Chondrocyte (in vitro differentiated cells): Measurements from ENCODE around the gene FAM171A1. TPM values are rescaled to one million over a fixed set of nuclear protein-coding genes. Genes with fewer than 3 reads are reported as not detected.

Experiments
- DNase-seq: peaks from one replicate; pipeline ENCODE4 v3.0.0; 2021; ENCODE audit warnings: mixed read lengths, low spot score
- H3K27ac Mint-ChIP-seq: one replicate; pipeline ENCODE4 v1.8.0; 2021; ENCODE audit warnings: mild to moderate bottlenecking, moderate library complexity, mixed read lengths; ENCODE audit not compliant: unreplicated experiment
- H3K27me3 Mint-ChIP-seq: 2 replicates; pipeline ENCODE4 v1.8.0; 2021; ENCODE audit warnings: low read depth, mixed read lengths
- H3K36me3 Mint-ChIP-seq: 2 replicates; pipeline ENCODE4 v1.8.0; 2021; ENCODE audit warnings: low read depth, mixed read lengths
- H3K4me1 Mint-ChIP-seq: 2 replicates; pipeline ENCODE4 v1.8.0; 2021; ENCODE audit warnings: low read depth, mild to moderate bottlenecking, mixed read lengths
- H3K4me3 Mint-ChIP-seq: one replicate; pipeline ENCODE4 v1.8.0; 2021; ENCODE audit warnings: mild to moderate bottlenecking, moderate library complexity, mixed read lengths; ENCODE audit not compliant: unreplicated experiment
- H3K9me3 Mint-ChIP-seq: 2 replicates; pipeline ENCODE4 v1.8.0; 2021; ENCODE audit warnings: low read depth, mixed read lengths
- total RNA-seq: library from RNA; stranded (reverse); gene quantifications from 3 replicates; pipeline ENCODE4 v1.2.1, GENCODE V29; 2021
- TF ChIP-seq, protein P1 (sequence below): fragments of 200-600 bp; sonication (generic); IDR thresholded peaks from 2 replicates; pipeline ENCODE4 v1.5.0; 2021; ENCODE audit warnings: antibody characterized with exemption, mild to moderate bottlenecking, moderate library complexity

Gene FAM171A1
- total RNA-seq, 1 donor from 2014 or later = 40.9 TPM

DNA sequence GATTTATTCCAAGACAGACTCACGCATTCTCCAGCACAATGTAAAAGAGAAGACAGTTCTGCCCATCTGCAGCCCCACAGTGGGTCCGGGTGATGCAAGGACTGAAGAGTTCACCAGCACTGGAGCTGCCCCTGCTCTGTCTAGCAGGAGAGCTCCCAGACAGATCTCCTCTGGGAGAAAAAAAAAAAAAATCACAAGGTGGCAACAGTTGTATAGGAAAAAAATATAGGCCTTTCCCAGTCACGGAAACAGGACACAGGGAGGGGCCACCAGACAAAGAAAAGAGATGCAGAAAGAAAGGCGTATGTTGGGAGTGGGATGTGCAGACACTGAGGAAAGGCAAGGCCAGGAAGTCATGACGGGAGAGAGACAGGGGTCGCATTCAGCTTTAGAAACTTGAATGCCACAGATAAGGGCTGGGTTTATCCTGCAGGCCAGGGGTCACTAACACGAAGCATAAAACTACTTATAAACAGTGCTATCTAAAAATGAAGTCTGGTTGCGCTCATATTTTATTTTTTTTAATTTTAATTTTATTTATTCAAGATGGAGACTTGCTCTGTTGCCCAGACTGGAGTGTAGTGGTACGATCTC, 54.1 kb downstream of the FAM171A1 start:
- Mint-ChIP-seq H3K4me1 (peaks cover 41% of the 10 kb centered on the region), H3K27me3 (no peaks in the 10 kb centered on the region), H3K4me3 (no peak overlapping the region), H3K36me3 (no peaks in the 10 kb centered on the region), H3K9me3 (no peaks in the 10 kb centered on the region), H3K27ac (no peak overlapping the region)
- no peak for DNase-seq
- TF ChIP-seq, protein P1, sequence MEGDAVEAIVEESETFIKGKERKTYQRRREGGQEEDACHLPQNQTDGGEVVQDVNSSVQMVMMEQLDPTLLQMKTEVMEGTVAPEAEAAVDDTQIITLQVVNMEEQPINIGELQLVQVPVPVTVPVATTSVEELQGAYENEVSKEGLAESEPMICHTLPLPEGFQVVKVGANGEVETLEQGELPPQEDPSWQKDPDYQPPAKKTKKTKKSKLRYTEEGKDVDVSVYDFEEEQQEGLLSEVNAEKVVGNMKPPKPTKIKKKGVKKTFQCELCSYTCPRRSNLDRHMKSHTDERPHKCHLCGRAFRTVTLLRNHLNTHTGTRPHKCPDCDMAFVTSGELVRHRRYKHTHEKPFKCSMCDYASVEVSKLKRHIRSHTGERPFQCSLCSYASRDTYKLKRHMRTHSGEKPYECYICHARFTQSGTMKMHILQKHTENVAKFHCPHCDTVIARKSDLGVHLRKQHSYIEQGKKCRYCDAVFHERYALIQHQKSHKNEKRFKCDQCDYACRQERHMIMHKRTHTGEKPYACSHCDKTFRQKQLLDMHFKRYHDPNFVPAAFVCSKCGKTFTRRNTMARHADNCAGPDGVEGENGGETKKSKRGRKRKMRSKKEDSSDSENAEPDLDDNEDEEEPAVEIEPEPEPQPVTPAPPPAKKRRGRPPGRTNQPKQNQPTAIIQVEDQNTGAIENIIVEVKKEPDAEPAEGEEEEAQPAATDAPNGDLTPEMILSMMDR = no peak

DNA sequence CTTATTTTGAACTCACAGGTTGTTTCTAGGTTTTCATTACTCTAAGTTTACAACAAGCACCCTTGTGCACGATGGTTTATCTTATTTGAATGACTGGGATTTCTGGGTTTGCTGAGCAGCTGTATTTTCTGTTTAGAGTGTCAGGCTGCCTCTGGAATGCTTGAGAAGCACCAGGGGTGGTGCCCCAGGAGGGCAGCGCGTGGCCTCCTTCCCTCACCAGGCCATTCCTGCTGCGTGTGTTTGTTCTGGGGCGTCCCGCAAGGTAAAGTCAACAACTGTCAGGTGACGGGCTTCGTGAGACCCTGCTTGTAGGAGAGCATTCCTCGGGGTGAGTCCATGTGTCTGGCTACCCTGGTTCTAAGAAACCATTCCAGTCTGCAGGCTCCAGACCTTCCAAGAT, 54.9 kb downstream of the FAM171A1 start:
- peaks cover 35% of the 10 kb centered on the region for H3K4me1 Mint-ChIP-seq
- no peak overlapping the region for H3K27ac Mint-ChIP-seq
- no peaks in the 10 kb centered on the region for H3K36me3 Mint-ChIP-seq
- H3K9me3 Mint-ChIP-seq = no peaks in the 10 kb centered on the region
- TF ChIP-seq, protein P1 = no peak
- DNase-seq = no peak
- no peaks in the 10 kb centered on the region for H3K27me3 Mint-ChIP-seq
- H3K4me3 Mint-ChIP-seq = no peak overlapping the region

DNA sequence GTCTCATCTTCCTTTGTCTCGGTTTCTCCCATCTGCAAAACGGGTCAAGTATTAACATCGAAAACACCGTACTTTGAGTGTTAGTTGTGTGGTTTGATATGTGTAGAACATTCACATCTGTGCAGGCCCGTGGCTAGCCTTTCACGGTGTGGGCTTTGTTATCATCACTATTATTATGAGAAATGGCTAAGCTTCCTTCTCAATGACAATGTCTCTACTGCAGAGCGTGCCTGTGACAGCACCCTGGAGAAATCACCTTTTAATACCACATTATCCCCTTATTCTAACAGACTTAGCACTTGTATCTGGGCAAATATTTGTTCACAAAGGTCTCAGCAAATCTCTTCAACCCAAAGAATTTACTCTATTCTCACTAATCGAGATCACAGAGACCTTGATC, 55.8 kb downstream of the FAM171A1 start:
- Mint-ChIP-seq H3K4me3 (no peak overlapping the region), H3K36me3 (no peaks in the 10 kb centered on the region), H3K9me3 (no peaks in the 10 kb centered on the region), H3K27ac (no peak overlapping the region), H3K4me1 (peaks cover 27% of the 10 kb centered on the region), H3K27me3 (no peaks in the 10 kb centered on the region)
- no peak for DNase-seq
- TF ChIP-seq, protein P1 = no peak

DNA sequence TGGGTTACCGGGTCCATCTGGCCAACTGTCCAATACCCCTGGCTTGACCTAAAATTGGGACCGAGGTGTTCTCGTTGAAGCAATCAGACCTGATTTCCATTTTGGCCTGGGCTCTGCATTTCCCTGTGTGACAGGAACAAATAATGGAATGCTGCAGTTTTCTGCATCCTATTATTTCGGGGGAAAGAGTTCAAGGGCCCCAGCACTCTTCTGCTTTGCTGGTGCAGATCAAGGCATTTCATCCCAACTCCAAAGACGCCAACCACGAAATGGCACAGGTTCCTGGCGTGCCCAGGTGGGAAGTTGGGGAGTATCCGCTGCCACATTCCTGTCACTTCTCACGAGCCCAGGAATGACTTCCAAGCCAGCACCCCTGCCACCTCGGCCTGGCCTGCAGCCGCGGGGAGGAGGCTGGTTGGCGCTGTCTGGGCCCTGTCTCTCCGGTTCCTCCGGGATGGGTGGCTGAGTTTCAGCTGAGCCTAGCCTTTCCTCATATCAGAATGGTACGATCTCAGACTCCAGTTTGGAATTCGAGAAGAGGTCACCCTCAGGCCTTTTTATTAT, 56.5 kb downstream of the FAM171A1 start:
- Mint-ChIP-seq H3K9me3 (no peaks in the 10 kb centered on the region), H3K4me1 (peaks cover 24% of the 10 kb centered on the region), H3K27ac (no peak overlapping the region), H3K27me3 (no peaks in the 10 kb centered on the region), H3K36me3 (no peaks in the 10 kb centered on the region), H3K4me3 (no peak overlapping the region)
- no peak for DNase-seq
- TF ChIP-seq, protein P1 = no peak

DNA sequence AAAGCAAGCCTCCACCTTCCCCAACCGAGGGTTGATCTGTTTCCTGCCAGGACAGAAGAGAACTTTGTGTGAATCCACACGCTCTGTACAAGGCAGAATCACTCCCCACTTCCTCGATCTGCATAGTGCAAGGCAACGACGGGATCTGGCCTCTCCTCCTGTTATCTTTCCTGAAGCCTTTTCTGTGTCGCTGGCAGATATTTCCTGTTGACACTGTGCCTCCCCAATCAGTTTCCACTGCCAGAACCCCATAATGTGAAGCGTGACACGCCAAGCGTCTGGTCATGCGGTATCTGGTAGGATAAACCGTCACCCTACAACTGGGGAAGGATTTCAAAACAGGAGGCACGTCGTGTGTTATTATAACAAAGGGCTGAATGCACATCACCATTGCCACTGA, 57.2 kb downstream of the FAM171A1 start:
- Mint-ChIP-seq H3K36me3 (no peaks in the 10 kb centered on the region), H3K27me3 (no peaks in the 10 kb centered on the region), H3K4me1 (peaks cover 24% of the 10 kb centered on the region), H3K9me3 (no peaks in the 10 kb centered on the region), H3K4me3 (peak overlapping the region; percentile 40), H3K27ac (peak overlapping the region; percentile 73)
- no peak for DNase-seq
- TF ChIP-seq, protein P1 = no peak
